Activated naive CD4-positive, alpha-beta T cell (primary cell): ENCODE results near the gene STOML1.

Experiments
- DNase-seq, 4 experiments: peaks; one replicate each; lab custom pipeline; 2025; lab: John Stamatoyannopoulos, UW

Gene STOML1, protein sequence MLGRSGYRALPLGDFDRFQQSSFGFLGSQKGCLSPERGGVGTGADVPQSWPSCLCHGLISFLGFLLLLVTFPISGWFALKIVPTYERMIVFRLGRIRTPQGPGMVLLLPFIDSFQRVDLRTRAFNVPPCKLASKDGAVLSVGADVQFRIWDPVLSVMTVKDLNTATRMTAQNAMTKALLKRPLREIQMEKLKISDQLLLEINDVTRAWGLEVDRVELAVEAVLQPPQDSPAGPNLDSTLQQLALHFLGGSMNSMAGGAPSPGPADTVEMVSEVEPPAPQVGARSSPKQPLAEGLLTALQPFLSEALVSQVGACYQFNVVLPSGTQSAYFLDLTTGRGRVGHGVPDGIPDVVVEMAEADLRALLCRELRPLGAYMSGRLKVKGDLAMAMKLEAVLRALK

DNA sequence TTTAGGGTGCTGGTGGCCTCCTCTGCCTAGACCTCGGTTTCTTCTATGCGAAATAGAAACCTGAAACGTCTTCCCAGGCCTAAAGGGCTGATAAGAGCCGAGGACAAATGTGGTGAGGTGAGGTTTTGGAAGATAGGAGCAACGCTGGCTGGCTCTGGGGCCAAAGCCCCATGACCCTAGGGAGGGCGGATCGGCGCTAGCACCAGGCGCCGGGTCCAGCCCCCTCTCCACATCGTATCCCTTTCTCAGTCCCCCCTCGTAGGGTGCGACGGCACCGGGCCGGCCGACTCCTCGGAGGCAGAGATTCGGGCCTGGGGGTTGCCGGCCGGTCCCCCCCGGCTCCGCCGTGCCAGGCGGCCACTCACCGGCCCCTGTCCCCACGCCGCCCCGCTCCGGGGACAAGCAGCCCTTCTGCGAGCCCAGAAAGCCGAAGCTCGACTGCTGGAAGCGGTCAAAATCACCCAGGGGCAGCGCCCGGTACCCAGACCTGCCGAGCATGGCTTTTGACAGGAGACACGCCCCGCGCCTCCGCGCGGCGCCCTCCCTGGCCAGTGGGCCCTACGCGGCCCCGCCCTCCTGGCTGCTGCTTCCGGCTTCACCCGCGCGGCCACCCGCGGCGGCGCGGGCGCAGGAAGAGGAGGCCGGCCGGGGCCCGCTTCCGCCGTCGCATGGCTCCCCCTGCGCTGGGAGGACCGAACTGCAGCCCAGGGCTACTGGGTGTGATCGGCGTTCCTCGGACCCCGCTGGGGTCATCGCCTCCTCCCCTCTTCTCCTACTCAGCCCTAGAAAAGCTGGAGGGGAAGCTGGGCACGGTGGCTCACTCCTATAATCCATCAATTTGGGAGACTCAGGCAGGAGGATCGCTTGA lies at the start of gene STOML1:
STOML1 (minus strand) TSS at position 570 of the 868 bp plus-strand sequence; CDS start at position 498, 72 bp downstream.
- peak; percentile 89 to 95 (median 91) for DNase-seq

DNA sequence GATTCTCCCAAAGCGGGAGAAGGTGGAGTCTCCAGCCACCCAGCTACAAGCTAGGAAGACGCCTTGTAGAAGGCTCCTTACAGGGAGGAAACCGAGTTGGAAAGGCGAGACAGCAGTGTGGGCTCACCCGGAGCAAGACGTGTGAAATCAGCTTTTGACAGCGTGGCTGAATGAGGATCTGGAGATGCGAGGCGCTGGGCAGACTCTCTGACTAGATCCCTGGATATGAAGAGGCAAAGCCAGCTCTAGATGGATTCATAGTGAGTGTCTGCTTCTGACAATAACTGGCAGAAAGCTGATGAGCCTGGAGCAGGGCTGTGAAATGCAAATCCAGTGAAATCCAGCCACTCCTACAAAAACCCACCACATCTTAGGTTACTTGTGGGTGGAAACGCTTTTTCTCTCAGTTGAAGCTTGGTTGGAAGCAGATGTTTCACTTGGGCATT lies 49.2 kb upstream of the STOML1 start:
- no peak for DNase-seq

DNA sequence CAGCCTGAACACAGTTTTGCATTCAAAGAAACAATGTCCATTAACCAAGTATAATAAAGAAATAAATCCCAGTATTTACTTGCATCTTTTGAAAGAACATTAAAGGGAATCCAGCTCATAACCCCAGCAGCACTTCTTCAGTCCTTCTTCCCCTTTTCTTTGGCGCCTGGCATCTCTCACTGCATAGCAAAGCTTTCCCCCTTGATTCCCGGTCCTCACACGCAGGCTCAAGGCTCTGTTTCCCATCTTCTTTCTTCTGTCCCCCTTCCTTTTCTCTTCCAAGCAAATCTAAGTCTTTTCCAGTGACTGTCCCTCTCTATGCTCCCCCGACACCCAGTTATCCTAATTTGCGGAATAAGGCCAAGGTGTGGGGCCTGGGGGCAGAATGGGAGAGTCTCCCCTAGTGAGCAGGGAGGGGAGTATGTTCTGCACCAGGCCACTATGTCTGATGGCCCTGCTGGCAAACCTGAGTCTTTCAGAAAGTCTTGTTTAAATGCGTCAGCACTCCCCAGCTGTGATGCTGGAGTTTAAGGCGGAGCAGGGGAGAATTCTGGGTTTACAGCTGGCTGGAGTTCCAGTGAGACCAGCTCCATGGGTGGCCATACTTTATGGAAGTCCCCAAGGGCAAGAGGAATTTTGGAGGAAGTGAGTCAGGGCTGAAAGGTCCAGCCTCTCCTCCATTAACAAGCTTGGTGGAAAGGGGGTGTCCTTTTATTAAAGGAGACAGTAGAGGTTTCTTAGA lies 48.2 kb upstream of the STOML1 start:
- DNase-seq: no peak

DNA sequence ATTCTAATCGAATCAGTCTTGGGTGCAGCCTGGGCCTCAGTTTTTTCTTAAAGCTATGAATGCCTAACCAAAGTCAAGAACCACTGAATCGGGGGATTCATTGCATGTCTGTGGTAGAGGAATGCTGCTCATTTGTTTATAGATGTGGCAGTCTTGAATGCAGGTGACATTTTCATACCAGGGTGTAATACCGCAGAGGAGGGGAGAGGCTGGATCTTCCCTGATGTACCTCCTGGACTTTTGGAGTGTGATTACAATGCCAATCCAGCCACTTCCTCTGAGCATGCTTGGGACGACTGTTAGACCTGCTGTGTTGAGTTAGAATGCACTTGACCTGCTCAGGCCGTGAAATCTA lies 47.5 kb upstream of the STOML1 start:
- DNase-seq: no peak

DNA sequence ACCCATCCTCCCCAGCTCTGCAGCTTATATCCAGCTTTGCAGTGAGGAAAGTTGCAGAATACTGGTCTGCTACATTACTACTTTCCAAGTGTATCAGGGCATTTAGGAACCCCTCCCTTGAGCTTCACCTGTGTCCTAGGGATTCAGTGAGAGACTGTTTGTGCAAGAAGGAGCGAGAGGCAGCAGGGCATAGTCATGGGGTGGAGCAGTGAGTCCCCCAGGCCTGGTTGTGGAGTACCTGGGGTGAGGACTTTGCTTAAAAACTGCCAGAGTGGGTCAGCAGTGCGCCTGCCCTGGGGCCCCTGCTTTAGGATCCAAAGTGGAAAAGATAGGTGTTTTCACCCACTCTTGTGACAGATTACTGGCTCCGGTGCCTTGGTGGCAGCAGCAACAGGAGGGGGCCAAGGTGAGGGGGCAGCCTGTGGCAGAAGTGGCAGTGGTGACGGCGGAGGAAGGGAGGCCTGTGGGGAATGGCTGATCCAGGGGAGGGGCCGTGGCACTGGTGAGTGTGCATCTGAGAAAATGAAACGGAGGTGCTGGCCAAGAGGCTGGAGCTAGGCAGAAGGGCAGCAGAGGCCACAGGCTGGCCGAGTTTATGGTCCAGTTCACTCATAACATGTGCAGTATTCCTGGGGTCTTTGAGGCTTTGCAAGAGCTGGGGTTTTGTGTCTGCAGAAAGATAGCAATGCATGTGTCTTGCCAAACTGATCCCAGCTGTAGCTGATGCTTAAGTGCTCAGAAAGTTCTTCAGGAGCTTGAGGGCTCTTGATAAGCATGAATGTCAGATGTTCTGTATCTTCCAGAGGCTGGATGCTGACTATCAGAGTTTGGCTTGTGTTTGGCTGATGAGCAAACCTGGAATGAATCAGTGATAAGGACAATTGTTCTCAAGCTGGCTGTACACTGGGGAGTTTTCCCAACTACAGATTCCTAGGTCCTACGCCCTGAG lies 46.9 kb upstream of the STOML1 start:
- no peak for DNase-seq

DNA sequence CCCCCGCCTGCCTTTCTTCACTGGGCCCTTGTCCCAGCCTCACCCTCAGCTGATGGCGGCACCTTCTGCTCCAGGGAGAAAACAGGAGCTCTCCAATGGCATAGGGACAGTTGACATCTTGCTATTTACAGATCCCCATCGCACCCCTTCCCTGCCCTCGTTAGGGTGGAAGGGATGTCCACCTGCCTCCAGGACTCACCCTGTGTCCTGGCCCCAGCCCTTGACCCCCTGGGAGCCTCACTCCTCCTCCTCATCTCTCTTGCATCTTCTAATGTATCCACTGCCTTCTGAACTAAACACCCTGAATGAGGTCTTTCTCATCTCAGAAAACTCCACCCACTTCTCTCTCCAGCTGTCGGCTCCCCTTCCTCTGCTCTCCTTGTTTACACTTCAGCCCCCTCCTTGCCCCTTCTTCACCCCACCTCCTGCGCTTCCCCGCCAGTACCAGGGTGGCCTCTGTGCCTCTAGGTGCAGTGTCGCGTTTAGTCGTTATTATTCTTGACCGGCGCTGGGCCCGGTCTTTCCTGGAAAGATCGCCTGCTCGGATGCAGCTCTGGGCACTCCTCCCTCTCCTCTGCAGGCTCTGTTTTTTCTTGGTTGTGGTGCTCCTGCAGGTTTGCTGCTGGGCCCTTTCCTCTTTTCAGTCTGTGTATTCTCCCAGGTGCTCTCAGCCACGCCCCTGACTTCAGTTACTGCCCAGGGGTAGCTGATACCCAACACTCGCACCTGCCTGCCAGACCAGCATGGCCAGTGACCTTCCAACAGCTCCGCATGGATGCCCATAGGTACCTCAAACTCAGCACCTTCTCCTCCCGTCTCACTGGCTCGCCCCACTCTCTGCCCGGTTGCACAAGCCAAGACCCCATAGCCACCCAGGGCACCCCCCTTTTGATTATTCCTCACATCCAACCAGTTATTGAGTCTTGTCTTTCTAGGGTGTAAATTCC lies 45.3 kb upstream of the STOML1 start:
- no peak for DNase-seq

DNA sequence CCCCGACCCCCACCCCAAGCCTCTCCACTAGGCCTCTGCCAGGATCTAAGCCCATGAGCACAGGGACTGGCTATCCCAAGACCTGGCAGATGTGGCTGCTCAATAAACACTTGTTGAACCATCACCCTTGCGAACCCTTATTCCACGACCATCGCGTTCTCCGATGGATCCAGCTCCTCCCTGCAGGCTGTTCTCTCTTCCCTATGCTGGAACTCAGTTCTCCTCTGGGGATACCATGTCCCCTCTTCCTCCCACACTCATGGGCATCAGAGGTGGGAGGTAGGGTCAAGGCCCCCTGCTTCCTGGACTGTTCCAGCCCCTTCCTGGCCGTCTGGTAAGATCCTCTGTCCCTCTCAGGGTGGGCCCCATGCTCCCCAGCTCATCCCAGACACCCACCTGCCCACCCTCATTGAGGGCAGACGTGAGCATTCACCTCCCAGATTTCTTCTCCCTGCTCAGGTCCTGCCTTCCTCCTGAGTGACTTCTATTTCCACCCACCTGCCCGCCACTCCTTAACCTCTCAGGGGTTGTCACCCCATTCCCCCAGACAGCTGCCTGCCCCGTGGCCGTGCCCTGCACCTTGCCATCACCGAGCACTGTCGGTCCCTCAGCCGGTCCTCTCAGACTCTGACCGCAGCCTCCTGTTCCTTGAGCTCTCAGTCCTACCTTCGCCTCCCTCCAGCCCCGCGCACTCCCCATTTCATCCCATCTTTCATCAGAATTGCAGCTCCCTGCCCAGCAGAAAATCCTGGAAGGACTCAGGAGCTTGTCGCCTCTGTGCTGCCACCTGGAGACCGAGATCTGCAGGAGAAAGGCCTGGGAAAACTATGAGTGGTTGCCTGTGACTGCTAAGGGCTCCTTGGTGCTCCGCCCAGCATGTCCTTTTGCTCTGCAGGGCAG lies 44.4 kb upstream of the STOML1 start:
- DNase-seq: no peak

DNA sequence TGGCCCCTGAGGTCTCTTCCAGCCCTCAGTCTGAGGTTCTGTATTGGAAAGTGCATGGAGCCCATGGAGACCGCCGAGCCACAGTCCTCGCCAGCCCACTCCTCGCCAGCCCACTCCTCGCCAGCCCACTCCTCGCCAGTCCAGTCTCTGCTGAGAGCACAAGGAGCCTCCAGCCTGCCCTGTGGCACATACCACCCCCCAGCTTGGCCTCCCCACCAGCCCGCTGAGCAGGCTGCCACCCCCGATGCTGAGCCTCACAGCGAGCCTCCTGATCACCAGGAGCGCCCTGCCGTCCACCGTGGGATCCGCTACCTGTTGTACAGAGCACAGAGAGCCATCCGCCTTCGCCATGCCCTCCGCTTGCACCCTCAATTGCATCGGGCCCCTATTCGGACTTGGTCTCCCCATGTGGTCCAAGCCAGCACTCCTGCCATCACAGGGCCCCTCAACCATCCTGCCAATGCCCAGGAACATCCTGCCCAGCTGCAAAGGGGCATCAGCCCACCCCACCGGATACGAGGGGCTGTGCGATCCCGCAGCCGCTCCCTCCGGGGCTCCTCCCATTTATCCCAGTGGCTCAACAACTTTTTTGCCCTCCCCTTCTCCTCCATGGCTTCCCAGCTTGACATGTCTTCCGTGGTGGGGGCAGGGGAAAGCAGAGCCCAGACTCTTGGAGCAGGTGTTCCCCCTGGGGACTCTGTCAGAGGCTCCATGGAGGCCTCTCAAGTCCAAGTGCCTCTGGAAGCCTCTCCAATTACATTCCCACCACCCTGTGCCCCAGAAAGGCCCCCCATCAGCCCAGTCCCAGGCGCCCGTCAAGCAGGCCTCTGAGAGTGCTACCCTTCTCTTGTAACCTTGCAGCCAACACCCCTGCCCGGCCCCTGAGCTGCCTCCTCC lies 43.3 kb upstream of the STOML1 start:
- no peak for DNase-seq

DNA sequence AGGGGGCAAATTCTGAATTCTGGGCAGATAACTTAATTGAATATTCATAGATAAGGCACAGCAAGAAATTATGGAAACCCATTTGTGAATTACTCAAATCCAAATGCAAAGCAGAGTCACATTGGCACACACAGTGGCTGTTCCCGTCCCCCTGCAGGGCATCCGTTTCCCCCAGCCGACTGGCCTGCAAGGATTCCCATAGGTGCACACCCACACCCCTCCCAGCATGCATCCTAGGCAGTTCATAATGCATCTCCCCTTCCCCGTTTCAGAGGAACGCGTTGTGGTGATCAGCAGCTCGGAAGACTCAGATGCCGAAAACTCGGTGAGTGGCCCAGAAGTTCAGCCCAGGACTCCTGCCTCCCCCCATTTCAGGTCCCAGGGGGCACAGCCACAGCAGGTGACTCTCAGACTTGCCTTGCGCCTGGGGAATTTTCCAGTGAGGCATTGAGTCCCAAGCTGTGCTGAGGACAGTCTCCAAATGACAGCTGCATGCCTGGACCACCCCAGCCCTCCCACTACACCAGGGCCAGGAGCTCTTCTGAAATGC lies 42.2 kb upstream of the STOML1 start:
- no peak for DNase-seq

DNA sequence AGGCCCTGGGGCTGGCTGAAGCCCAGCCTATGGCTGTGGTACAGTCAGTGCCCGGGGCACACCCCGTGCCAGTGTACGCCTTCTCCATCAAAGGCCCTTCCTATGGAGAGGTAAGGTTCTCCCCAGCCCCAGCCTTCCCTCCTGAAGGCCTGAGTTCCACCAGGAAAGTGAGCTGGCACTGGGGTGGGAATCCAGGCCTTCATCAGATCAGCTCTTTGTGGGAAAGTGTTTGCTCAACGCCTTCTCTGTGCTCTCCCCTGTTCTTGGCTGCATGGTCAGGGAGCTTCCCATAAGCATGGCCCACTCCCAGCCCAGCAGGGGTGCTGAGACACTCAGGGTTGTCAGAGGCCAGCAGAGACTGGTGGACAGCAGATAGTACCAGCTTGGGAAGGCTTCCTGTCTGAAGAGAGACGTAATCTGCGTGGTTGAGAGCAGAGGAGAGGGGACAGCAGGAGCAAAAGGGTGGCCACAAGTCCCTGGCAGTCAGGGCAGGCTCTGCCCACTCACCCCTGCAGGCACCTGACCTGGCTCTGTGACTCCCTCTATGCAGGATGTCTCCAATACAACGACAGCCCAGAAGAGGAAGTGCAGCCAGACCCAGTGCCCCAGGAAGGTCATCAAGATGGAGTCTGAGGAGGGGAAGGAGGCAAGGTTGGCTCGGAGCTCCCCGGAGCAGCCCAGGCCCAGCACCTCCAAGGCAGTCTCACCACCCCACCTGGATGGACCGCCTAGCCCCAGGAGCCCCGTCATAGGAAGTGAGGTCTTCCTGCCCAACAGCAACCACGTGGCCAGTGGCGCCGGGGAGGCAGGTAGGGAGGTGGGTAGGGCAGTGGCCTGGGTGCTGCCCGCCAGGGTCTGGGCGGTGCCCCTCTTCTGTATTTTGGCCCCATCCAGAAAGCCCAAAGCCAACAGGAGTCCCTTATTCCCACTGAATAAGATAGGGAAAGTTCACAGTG lies 40.8 kb upstream of the STOML1 start:
- DNase-seq: no peak

DNA sequence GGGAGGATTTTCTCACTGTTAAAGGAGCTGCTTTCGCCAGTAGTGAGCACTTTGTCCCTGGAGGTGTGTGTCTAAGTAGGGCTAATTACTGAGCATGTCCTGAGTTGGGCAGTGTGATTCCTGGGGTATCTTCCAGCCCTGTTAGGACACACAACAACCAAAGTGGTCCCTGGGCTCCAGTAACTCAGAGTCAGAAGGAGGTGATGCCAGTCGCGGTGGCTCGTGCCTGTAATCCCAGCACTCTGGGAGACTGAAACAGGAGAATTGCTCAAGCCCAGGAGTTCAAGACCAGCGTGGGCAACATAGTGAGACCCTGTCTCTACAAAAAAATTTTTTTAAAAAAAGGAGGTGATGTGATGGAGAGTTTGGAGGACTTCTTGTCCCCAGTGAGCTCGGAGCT lies 40.0 kb upstream of the STOML1 start:
- DNase-seq: no peak

DNA sequence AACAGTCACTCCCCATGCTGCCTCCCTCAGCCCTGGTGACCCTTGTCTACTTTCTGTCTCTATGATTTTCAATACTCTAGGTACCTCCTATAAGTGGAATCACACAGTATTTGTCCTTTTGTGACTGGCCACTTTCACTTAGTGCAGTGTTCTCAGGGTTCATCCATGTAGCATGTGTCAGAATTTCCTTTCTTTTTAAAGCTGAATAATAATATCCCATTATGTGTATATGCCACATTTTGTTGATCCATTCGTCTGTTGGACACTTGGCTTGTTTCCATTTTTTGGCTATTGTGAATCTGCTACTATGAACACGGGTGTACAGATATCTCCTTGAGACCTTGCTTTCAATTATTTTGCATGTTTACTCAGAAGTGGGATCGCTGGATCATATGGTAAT lies 36.6 kb upstream of the STOML1 start:
- DNase-seq: no peak

DNA sequence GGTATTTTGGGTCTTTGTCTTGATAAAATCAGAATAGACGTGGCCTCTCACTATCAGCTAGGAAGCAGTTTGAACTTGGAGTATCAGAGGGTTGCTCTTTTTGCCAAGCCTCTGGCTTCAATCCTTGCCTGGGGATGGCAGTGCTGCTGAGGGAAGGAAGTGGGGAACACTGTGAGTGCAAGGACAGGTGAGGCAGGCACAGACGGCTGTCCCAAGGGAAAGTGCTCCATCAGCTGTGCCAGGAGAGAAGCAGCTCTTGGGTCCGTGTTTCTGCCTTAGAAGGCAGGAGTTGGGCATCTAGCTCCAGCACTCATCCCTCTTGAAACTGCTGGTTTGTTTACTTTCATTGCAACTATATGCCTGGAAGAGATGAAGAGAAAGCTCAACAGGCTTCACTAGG lies 35.6 kb upstream of the STOML1 start:
- no peak for DNase-seq

DNA sequence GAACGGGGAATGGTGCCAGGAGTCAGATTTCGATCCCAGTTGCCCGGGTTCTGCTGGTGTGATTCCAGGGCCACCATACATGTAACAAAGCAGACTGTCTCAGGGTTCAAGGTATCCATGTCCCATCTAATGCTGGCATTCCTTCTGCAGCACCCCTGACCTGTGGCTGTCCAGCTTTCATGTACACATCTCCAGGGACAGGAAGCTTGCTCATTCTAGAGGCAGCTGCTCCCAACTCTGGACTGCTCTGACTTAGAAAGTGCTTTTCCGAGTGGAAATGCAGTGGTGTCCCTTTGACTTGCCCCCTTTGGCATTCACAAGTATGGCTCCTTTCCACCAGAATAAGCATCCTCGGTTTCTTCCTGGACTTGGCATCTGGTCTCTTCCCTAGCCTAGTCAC lies 33.3 kb upstream of the STOML1 start:
- no peak for DNase-seq

DNA sequence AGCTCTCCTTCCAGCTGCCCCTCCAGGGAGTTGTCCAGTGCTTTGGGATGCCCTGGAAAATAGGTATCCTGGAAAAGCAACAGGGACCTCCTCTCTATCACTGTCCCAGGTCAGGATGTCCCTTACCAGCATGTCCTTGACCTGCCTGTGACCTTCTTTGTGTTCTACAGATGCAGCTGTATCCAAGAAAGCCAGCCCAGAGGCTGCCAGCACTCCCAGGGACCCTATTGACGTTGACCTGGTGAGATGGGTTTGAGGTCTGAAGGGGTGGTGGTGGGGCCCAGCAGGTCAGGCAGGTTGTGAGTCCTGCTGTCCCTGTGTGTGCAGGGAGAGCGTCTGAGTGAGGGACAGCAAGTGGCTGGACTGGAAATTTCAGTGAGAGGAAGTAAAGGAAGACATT lies 32.6 kb upstream of the STOML1 start:
- no peak for DNase-seq

DNA sequence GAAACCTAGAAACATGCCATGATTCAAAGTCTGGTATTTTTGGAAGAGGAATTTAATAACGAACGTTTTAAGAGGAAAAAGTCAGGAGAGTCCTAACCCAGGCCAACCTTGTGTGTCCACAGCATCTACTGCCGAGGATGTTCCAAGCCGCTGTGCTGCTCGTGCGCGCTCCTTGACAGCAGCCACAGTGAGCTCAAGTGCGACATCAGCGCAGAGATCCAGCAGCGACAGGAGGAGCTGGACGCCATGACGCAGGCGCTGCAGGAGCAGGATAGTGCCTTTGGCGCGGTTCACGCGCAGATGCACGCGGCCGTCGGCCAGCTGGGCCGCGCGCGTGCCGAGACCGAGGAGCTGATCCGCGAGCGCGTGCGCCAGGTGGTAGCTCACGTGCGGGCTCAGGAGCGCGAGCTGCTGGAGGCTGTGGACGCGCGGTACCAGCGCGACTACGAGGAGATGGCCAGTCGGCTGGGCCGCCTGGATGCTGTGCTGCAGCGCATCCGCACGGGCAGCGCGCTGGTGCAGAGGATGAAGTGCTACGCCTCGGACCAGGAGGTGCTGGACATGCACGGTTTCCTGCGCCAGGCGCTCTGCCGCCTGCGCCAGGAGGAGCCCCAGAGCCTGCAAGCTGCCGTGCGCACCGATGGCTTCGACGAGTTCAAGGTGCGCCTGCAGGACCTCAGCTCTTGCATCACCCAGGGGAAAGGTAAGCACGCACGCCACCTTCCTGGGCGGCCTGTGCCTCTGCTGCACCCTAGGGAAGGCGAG lies 30.8 kb upstream of the STOML1 start:
- no peak for DNase-seq
